Stimulated activated naive CD8-positive, alpha-beta T cell treated with anti-CD3 and anti-CD28 coated beads, Interleukin-15, Interleukin-2, amounts not matched to agents 100 U/mL and 50 U/mL, for 24 hours (primary cell): ENCODE data around the gene NPDC1.
"Not testable (repeated sequence)": the region's sequence is repeated elsewhere in the genome, so short reads cannot be mapped to it uniquely, and the experiment has no call there.

Source experiments
- ATAC-seq: fragments of 150-1000 bp; cut with Tn5 transposase; one replicate; pipeline ENCODE4 v1.10.0; 2021
- DNase-seq: peaks from one replicate; pipeline ENCODE4 v3.0.0; 2021

NPDC1 gene

DNA sequence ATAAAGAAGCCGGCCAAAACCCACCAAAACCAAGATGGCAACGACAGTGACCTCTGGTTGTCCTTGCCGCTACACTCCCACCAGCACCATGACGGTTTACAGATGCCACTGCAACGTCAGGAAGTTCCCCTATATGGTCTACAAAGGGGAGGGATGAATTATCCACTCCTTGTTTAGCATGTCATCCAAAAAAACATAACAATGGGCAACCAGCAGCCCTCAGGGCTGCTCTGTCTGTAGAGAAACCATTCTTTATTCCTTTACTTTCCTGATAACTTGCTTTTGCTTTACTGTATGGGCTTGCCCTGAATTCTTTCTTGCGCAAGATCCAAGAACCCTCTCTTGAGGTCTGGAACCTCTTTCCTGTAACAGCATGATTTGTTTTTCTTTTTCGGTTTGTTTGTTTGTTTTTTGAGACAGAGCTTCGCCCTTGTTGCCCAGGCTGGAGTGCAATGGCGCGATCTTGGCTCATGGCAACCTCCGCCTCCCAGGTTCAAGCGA lies 29.3 kb upstream of the NPDC1 start:
- ATAC-seq (no peak), DNase-seq (no peak)

DNA sequence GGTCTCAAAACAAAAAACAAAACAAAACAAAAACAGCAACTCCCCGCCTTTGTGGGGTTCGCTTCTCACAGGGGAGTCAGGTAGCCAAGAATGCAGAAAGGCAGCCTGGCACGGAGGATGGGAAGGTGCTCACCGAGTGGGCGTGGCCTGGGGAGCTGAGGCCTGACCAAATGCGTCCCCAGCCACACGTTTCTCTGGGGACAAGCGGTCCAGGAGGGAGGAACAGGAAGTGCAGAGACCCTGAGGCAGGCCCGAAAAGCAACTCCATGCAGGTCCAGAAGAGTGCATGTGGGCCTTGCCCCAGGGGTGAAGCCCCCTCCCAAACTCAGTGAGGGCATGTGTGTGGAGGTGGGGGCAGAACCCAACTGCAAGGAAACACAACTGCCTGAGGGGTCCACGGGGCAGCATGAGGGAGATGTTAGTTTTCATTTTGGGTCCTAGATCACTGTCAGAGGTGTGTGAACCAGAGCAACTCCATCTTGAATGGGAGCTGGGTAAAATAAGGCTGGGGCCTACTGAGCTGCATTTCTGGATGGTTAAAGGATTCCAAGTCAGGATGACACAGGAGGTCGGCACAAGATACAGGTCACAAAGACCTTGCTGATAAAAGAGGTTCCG lies 28.8 kb upstream of the NPDC1 start:
- ATAC-seq = no peak
- DNase-seq = no peak

DNA sequence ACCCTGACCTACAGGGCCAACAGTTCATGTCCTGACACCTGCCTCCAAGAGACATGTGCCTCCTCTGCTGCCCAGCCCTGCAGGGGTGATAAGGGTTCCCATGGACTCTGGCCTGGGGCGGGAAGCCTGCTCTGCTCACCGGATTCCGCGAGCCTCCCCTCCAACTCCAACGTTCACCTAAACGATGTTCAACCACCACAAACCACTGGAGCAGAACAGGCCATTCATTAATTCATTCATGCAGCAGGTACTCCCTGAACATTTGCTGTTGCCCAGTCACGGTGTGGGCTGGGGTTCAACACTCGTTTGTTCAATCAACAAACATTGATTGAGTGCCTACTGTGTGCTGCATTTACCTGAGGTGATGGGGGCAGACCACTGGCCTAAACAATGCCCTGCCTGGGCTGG lies 28.0 kb upstream of the NPDC1 start:
- no peak for ATAC-seq
- DNase-seq = no peak

GRCh38 chr9:137071282-137071681 lies 25.3 kb upstream of the NPDC1 start:
- DNase-seq (no peak), ATAC-seq (no peak)

DNA sequence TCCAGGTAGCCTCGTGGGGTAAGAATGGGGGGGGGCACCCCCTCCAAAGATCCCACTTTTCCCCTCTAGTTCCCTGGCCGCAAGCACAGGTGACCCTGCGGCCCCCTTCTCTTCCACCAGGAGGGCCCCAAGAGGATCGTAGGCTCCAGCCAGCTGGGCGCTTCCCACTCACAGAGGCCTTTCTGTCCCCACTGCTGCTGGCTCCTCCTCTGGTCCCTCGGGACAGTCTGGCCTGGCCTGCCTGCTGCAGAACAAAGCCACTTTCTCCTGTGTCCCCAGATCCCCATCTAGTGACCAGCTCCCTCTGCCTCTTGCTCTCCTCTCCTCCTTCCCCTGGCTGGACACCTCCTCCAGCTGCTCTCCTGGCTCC lies 24.9 kb upstream of the NPDC1 start:
- DNase-seq (no peak), ATAC-seq (no peak)

DNA sequence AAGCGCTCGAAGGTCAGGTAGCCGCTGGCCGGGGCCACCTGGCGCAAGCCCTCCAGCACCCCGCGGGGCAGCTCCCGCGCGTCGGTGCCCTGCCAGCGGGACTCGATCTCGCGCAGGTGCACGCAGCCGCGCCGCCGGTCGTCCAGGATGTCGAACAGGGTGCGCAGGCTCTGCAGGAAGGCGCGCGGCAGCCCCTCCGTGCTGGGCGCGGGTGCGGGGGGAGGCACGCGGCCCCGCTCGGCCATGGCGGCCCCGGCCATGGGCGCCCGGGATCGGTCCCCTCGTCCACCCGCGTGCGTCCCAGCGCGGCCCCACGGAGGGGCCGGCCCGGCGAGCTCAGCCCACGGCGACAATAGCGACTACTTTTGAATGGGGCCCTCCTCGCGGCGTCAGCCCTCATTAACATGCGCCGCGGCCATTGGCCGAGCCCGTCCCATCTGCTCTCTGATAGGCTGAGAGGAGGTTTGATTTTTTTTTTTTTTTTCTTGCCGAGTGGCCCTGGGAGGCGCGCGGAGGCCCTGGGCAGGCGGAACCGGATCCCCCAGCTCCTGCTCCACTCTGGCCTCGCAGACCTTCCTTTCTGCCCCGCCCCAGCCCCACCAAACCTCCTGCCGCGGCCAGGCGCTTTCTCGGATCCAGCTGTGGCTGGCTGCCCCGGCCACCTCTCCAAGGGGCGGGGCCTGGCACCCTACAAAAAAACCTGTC lies 24.4 kb upstream of the NPDC1 start, which contains the start of gene SAPCD2:
TSS of gene SAPCD2 (minus strand) at position 357 of the 705 bp plus-strand sequence. CDS start at position 260, 97 bp downstream.
- peak; percentile 90 for ATAC-seq
- peak; percentile 83 for DNase-seq

- no peak for ATAC-seq
These were observed 23.6 kb upstream of the NPDC1 start for GRCh38 chr9:137069508-137070091.

GRCh38 chr9:137068539-137069507 lies 22.8 kb upstream of the NPDC1 start:
- DNase-seq (no peak), ATAC-seq (no peak)

More at GRCh38 chr9:137069508-137070091, 23.6 kb upstream of the NPDC1 start:
- no peak for DNase-seq

DNA sequence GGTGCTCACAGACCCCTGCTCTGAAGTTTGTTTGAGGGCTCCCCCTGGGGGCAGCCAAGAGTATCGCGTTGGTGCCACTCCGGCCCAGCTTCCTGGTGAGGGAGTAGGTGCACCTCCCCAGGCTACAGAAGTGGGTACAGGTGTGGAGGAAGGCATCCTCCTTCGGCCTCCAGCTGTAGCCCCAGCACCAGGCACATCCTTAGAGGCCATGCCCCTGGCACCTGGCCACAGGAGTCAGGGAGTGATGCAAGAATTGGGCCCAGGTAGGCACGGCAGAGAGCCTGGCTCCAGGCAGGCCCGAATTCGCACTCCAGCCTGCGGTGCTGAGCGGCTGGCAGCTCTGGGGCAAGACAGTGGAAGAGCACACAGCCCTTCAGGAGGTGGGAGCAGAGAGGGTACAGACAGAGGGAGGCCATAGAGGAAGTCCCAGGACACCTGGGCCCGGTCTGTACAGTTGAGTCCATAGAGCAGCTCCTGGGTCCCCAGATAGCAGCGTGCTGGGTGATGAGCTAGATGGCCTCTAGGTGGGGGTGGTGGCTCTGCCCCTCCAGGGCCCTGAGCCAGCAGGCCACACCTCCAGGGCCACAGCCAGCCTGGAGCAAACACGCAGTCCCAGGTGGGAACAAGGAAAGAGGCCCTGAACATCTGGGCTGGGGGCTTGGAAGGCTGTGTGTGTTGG lies 22.0 kb upstream of the NPDC1 start:
- ATAC-seq (peak; percentile 57), DNase-seq (peak; percentile 89)

DNA sequence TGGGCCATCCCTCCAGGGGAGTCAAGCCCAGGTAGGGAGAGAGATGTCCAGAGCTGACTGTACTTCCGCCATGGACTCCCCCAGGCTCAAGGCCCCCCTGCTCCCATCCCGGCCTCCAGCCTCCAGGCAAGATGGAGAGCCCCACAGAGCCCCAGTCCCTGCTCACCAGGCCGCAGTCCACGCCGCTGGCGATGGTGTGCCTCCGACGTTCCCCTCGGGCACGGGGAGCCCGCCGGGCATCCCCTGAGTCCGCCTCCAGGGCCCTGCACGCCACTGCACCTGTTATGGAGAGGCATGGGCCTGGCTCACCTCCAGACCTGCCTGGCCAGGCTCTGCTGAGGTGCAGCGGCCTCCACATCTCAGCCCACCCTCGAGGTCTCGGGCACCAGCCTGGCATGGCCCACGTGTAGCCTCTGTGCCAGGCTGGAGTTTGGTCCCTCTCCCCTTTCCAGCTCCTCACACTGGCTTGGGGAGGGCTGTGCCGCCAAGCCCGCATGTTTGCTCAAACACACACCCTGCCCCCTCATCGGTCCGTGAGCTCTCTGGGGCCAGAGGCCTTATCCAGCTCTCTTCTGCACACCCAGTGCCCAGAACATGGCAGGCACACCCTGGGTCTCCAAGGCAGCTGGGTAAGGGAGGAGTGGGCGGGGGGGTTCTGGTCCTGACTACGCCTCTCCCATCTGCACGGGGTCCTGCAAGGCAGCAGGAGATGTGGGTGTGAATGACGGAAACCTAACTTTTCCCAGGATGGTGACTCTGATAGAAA lies 20.3 kb upstream of the NPDC1 start:
- DNase-seq (no peak), ATAC-seq (no peak)

- DNase-seq (no peak), ATAC-seq (no peak)
These were observed 19.5 kb upstream of the NPDC1 start for GRCh38 chr9:137065336-137065967.

- ATAC-seq = no peak
- no peak for DNase-seq
These were observed 18.8 kb upstream of the NPDC1 start for GRCh38 chr9:137064880-137065164.

DNA sequence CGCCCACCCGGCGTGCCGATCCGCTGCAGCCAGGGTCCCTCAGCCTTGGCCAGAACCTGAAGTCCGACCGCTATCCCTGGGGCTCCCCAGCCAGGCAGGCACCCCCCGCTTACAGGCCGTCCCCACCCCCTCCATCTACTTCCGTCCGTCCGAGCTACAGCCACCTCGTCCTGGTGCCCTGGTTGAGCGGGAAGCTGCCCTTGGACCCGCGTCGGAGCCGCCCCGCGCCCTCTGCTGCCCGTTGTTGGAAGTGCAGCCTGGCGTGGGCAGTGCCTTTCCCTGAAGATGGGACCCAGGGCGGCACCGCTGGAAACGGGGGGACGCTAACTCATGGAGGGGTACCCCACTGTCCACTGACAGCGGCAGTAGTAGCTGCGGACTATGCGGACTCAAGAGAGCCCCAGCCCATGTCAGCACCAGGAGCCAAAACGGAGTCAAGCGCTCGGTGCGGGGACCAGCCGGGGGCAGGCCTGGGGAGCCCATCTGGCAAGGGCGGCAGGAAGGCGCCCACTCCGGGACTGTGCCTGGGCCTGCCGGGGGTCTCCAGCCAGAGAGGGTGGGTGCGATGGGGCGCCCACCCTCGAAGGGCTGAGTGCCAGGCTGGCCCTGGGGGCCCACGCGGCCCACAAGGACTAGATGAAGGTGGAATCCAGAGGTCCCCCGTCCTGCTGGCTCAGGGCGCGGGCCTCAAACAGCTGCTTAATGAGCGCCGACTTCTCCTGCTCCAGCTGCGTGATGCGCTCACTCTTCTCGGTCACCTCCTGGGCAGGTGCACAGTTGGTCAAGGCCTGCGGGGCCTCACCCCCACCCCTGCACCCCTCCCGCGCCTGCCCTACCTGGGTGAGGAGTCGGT lies 18.3 kb upstream of the NPDC1 start:
- DNase-seq = peak; percentile 82

DNA sequence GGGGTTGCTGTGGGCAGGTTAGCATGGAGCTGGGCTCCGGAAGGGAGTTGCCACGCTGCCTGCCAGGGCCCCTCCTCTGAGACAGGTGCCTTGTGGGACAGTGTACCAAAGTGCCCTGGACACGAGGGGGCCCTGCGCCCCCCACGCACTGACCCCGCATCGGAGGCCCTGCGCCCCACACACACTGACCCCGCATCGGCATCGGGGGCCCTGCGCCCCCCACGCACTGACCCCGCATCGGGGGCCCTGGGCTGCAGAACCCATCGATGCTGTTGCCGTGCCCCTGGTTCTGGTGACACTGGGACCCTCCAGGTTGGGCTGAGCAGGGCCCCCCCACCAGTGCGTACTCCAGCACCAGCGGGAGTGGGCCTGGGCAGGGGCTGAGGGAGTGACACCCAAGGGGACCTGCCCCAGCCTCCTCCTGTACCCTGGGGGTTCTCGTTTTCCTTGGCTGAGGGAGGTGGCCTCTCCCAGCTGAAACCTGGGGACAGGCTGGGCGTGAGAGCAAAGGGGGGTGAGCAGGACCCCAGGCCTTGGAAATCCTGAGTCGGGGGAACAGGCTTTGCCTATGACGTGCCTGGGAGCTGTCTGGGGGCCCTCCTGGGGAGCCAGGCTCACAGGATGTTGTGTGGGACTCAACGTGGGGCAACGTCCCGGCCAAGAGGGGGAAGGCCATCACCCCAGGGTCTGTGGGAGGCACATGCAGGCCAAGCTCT lies 17.5 kb upstream of the NPDC1 start:
- no peak for ATAC-seq
- no peak for DNase-seq

More for the DNA sequence above, 18.3 kb upstream of the NPDC1 start:
- no peak for ATAC-seq

GRCh38 chr9:137062798-137063197 lies 16.8 kb upstream of the NPDC1 start:
- not testable (repeated sequence) for ATAC-seq, DNase-seq

- ATAC-seq = no peak
- DNase-seq = no peak
These were observed 16.4 kb upstream of the NPDC1 start for GRCh38 chr9:137062384-137062783.

GRCh38 chr9:137058521-137059234 lies 12.7 kb upstream of the NPDC1 start:
- no peak for DNase-seq

GRCh38 chr9:137057545-137057944 lies 11.6 kb upstream of the NPDC1 start:
- DNase-seq = no peak
- ATAC-seq = no peak

More at GRCh38 chr9:137058521-137059234, 12.7 kb upstream of the NPDC1 start:
- no peak for ATAC-seq
